ENCODE results near the gene MAPK7. TPM values are rescaled to one million over a fixed set of nuclear protein-coding genes. Genes with fewer than 3 reads are reported as not detected.
A peak's percentile ranks its signal among the peaks of the same experiment; 100 is the strongest.

The MAPK7 gene
- total RNA-seq, 1 experiment from 2014 or later, result 14.5 TPM

- no peaks in the 10 kb centered on the region for H3K9me3 Mint-ChIP-seq (ENCODE audit: unreplicated experiment)
- intact Hi-C loops (cut with micrococcal nuclease), result no loop called here
- POLR2A ChIA-PET, result interaction anchor here (0.5 to 0.6 kb wide), 2 partner anchors 17 to 39 kb away, joined by 3 read pairs; no protein-coding TSS in a partner anchor
- no peak for DNase-seq (ENCODE audit: unreplicated experiment)
- no peaks in the 10 kb centered on the region for H3K27me3 Mint-ChIP-seq (ENCODE audit: insufficient read depth, unreplicated experiment)
- CTCF ChIA-PET, result interaction anchor here (3.9 kb wide), 1 partner anchor 9 kb away, joined by 18 read pairs; the partner anchor contains the start of gene B9D1
- TF ChIP-seq CTCF (IDR thresholded peaks at IDR 0.05; ENCODE audit: unreplicated experiment), result no peak
- peaks cover 7% of the 10 kb centered on the region for H3K4me1 Mint-ChIP-seq (ENCODE audit: insufficient read depth, unreplicated experiment)
- no peak overlapping the region for H3K27ac Mint-ChIP-seq (ENCODE audit: low read depth, unreplicated experiment)
- BruUV-seq (replicated peaks), result no TSS peak
- H3K4me3 Mint-ChIP-seq (ENCODE audit: unreplicated experiment), result no peak overlapping the region
- H3K36me3 Mint-ChIP-seq (ENCODE audit: insufficient read depth, unreplicated experiment), result no peaks in the 10 kb centered on the region
Observed at GRCh38 chr17:19372439-19372838, 5.9 kb upstream of the MAPK7 start.

- no TSS peak for BruUV-seq (replicated peaks)
- CTCF ChIA-PET, result interaction anchor here (0.7 to 3.9 kb wide), 2 partner anchors 10 to 291 kb away, joined by 5 to 18 read pairs; partner anchors contain the start of gene B9D1
- H3K36me3 Mint-ChIP-seq (ENCODE audit: insufficient read depth, unreplicated experiment), result no peaks in the 10 kb centered on the region
- intact Hi-C loops (cut with micrococcal nuclease), result no loop called here
- POLR2A ChIA-PET, result interaction anchor here (0.5 kb wide), 1 partner anchor 18 kb away, joined by 3 read pairs; no protein-coding TSS in a partner anchor
- no peak for DNase-seq (ENCODE audit: unreplicated experiment)
- H3K4me3 Mint-ChIP-seq (ENCODE audit: unreplicated experiment), result no peak overlapping the region
- H3K27ac Mint-ChIP-seq (ENCODE audit: low read depth, unreplicated experiment), result no peak overlapping the region
- no peaks in the 10 kb centered on the region for H3K9me3 Mint-ChIP-seq (ENCODE audit: unreplicated experiment)
- no peaks in the 10 kb centered on the region for H3K27me3 Mint-ChIP-seq (ENCODE audit: insufficient read depth, unreplicated experiment)
- TF ChIP-seq CTCF (IDR thresholded peaks at IDR 0.05; ENCODE audit: unreplicated experiment), result no peak
- H3K4me1 Mint-ChIP-seq (ENCODE audit: insufficient read depth, unreplicated experiment), result peaks cover 7% of the 10 kb centered on the region
Observed at GRCh38 chr17:19372866-19373504, 5.3 kb upstream of the MAPK7 start.

GRCh38 chr17:19374136-19374535, 4.2 kb upstream of the MAPK7 start:
- no TSS peak for BruUV-seq (replicated peaks)
- Mint-ChIP-seq H3K27ac (ENCODE audit: low read depth, unreplicated experiment) (no peak overlapping the region), H3K9me3 (ENCODE audit: unreplicated experiment) (no peaks in the 10 kb centered on the region), H3K4me1 (ENCODE audit: insufficient read depth, unreplicated experiment) (peaks cover 8% of the 10 kb centered on the region), H3K27me3 (ENCODE audit: insufficient read depth, unreplicated experiment) (no peaks in the 10 kb centered on the region), H3K36me3 (ENCODE audit: insufficient read depth, unreplicated experiment) (peaks cover 1% of the 10 kb centered on the region), H3K4me3 (ENCODE audit: unreplicated experiment) (no peak overlapping the region)
- DNase-seq (ENCODE audit: unreplicated experiment), result no peak
- no peak for TF ChIP-seq CTCF (IDR thresholded peaks at IDR 0.05; ENCODE audit: unreplicated experiment)
- intact Hi-C loops (cut with micrococcal nuclease), result no loop called here
- ChIA-PET POLR2A (interaction anchor here (0.6 to 0.9 kb wide), 2 partner anchors 15 to 135 kb away, joined by 3 to 4 read pairs; no protein-coding TSS in a partner anchor), CTCF (interaction anchor here (1.4 to 3.9 kb wide), 2 partner anchors 11 to 73 kb away, joined by 4 to 18 read pairs; partner anchors contain the start of gene B9D1)

- H3K4me3 Mint-ChIP-seq (ENCODE audit: unreplicated experiment), result peak overlapping the region; percentile 43
- H3K36me3 Mint-ChIP-seq (ENCODE audit: insufficient read depth, unreplicated experiment), result peaks cover 5% of the 10 kb centered on the region
Observed at GRCh38 chr17:19375732-19376131, 2.6 kb upstream of the MAPK7 start.

More at GRCh38 chr17:19375732-19376131, 2.6 kb upstream of the MAPK7 start:
- intact Hi-C loops (cut with micrococcal nuclease), result loop anchor here (5.0 kb wide), 2 partner anchors 72 to 377 kb away; no protein-coding TSS in a partner anchor
- no peak for TF ChIP-seq CTCF (IDR thresholded peaks at IDR 0.05; ENCODE audit: unreplicated experiment)
- no TSS peak for BruUV-seq (replicated peaks)
- CTCF ChIA-PET, result interaction anchor here (0.6 to 0.9 kb wide), 2 partner anchors 12 to 69 kb away, joined by 3 to 4 read pairs; no protein-coding TSS in a partner anchor
- H3K27ac Mint-ChIP-seq (ENCODE audit: low read depth, unreplicated experiment), result no peak overlapping the region
- H3K9me3 Mint-ChIP-seq (ENCODE audit: unreplicated experiment), result no peaks in the 10 kb centered on the region
- H3K27me3 Mint-ChIP-seq (ENCODE audit: insufficient read depth, unreplicated experiment), result no peaks in the 10 kb centered on the region
- DNase-seq (ENCODE audit: unreplicated experiment), result no peak
- POLR2A ChIA-PET, result interaction anchor here (1.0 to 1.6 kb wide), 2 partner anchors 72 to 377 kb away, joined by 3 read pairs; no protein-coding TSS in a partner anchor
- peaks cover 16% of the 10 kb centered on the region for H3K4me1 Mint-ChIP-seq (ENCODE audit: insufficient read depth, unreplicated experiment)

Measured in MCF 10A (cell line).